Measurements from ENCODE around the gene MEGF10. TPM values are rescaled to one million over a fixed set of nuclear protein-coding genes. Genes with fewer than 3 reads are reported as not detected.

The MEGF10 gene
- total RNA-seq, 2 experiments from 2014 or later = not detected

DNA sequence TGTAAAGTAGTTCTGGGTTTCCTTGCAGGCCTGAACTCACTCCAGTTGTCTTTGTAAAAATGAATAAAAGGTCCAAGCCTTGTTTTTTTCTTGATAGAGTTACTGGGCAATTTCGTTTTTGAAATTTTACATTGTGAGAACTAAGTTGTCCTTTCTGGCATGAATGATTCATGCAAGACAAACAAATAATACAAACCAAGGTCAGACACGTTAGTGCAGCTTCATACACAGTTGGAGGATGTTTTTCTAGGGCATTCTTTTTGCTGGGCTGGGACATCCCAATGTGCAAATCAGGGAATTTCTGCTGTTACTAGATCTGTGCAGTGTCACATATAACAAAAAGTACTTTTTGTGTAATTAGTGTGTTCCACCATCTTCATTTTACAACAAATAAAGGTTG, 96.0 kb downstream of the MEGF10 start:
- no peak for DNase-seq (ENCODE audit: low spot score)
- Histone ChIP-seq H3K79me2 (ENCODE audit: insufficient read depth, low read depth, low read length) (no peaks in the 10 kb centered on the region), H3K9me2 (ENCODE audit: insufficient read depth, low read length) (no peaks in the 10 kb centered on the region), H2AFZ (ENCODE audit: low read length) (no peak overlapping the region), H3K4me1 (ENCODE audit: insufficient read depth, low read length, poor library complexity, severe bottlenecking) (no peaks in the 10 kb centered on the region), H4K20me1 (ENCODE audit: insufficient read depth, low read length) (no peaks in the 10 kb centered on the region), H3K27ac (ENCODE audit: low read depth, low read length, poor library complexity, severe bottlenecking) (no peak overlapping the region), H3K9me3 (ENCODE audit: low read length) (no peaks in the 10 kb centered on the region), H3K36me3 (ENCODE audit: insufficient read depth, low read length) (no peaks in the 10 kb centered on the region), H3K4me2 (ENCODE audit: low read length) (no peak overlapping the region), H3K4me3 (ENCODE audit: low read depth, low read length, poor library complexity, severe bottlenecking) (no peak overlapping the region)
- intact Hi-C loops (cut with micrococcal nuclease; ENCODE audit: unreplicated experiment) = no loop called here
- BruUV-seq (replicated peaks) = no TSS peak
- CTCF ChIA-PET (ENCODE audit: unreplicated experiment) = no interaction called here
- POLR2A ChIA-PET = no interaction called here
- TF ChIP-seq, protein P1, sequence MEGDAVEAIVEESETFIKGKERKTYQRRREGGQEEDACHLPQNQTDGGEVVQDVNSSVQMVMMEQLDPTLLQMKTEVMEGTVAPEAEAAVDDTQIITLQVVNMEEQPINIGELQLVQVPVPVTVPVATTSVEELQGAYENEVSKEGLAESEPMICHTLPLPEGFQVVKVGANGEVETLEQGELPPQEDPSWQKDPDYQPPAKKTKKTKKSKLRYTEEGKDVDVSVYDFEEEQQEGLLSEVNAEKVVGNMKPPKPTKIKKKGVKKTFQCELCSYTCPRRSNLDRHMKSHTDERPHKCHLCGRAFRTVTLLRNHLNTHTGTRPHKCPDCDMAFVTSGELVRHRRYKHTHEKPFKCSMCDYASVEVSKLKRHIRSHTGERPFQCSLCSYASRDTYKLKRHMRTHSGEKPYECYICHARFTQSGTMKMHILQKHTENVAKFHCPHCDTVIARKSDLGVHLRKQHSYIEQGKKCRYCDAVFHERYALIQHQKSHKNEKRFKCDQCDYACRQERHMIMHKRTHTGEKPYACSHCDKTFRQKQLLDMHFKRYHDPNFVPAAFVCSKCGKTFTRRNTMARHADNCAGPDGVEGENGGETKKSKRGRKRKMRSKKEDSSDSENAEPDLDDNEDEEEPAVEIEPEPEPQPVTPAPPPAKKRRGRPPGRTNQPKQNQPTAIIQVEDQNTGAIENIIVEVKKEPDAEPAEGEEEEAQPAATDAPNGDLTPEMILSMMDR (conservative IDR thresholded peaks at IDR 0.05; ENCODE audit: low read length) = no peak

DNA sequence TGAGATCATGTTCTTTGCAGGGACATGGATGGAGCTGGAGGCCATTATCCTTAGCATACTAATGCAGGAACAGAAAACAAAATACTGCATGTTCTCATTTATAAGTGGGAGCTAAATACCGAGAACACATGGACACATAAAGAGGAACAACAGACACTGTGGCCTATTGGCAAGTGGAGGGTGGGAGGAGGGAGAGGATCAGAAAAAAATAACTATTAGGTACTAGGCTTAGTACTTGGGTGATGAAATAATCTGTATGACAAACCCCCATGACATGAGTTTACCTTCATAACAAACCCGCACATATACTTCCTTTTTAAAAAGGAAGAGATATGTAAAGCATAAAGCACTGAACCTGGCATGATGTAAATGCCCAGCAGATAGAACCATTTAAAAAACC, 99.0 kb downstream of the MEGF10 start:
- TF ChIP-seq, protein P1 (conservative IDR thresholded peaks at IDR 0.05; ENCODE audit: low read length) = no peak
- no peak for TF ChIP-seq EZH2phosphoT487 (IDR thresholded peaks at IDR 0.05; ENCODE audit: borderline replicate concordance, low read depth, low read length)
- no peak overlapping the region for H3K4me2 ChIP-seq (ENCODE audit: low read length)
- no peak overlapping the region for H2AFZ ChIP-seq (ENCODE audit: low read length)
- no peaks in the 10 kb centered on the region for H3K9me2 ChIP-seq (ENCODE audit: insufficient read depth, low read length)
- no peaks in the 10 kb centered on the region for H4K20me1 ChIP-seq (ENCODE audit: insufficient read depth, low read length)
- intact Hi-C loops (cut with micrococcal nuclease; ENCODE audit: unreplicated experiment) = no loop called here
- H3K4me3 ChIP-seq (ENCODE audit: low read depth, low read length, poor library complexity, severe bottlenecking) = no peak overlapping the region
- CTCF ChIA-PET (ENCODE audit: unreplicated experiment) = no interaction called here
- POLR2A ChIA-PET = no interaction called here
- H3K79me2 ChIP-seq (ENCODE audit: insufficient read depth, low read depth, low read length) = no peaks in the 10 kb centered on the region
- no peaks in the 10 kb centered on the region for H3K4me1 ChIP-seq (ENCODE audit: insufficient read depth, low read length, poor library complexity, severe bottlenecking)
- H3K36me3 ChIP-seq (ENCODE audit: insufficient read depth, low read length) = no peaks in the 10 kb centered on the region
- BruUV-seq (replicated peaks) = no TSS peak
- no peaks in the 10 kb centered on the region for H3K9me3 ChIP-seq (ENCODE audit: low read length)
- no peak for DNase-seq (ENCODE audit: low spot score)
- H3K27ac ChIP-seq (ENCODE audit: low read depth, low read length, poor library complexity, severe bottlenecking) = no peak overlapping the region

DNA sequence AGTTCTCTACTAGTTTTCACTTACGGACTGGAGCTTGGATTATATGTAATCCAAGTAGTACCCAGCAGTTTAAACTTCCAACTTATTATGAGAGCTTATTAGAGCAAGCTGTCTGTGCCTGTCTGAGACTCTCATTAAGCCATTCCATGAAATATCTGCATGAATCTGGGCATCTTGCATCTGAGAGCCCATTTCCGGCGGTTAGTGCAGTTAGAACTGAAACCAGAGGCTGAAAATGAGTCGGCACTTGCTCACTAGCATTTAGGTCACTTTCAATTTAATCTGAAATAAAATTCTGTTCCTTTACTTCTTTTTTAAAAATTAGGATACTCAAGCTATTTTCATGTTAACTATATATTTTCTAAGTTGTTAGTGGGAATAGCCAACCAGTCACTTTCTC, 102.2 kb downstream of the MEGF10 start:
- no peaks in the 10 kb centered on the region for H3K4me1 ChIP-seq (ENCODE audit: insufficient read depth, low read length, poor library complexity, severe bottlenecking)
- H3K9me3 ChIP-seq (ENCODE audit: low read length) = no peaks in the 10 kb centered on the region
- H2AFZ ChIP-seq (ENCODE audit: low read length) = no peak overlapping the region
- H3K9me2 ChIP-seq (ENCODE audit: insufficient read depth, low read length) = no peaks in the 10 kb centered on the region
- H3K4me3 ChIP-seq (ENCODE audit: low read depth, low read length, poor library complexity, severe bottlenecking) = no peak overlapping the region
- no peaks in the 10 kb centered on the region for H3K79me2 ChIP-seq (ENCODE audit: insufficient read depth, low read depth, low read length)
- peak; percentile 3 for DNase-seq (ENCODE audit: low spot score)
- no peak overlapping the region for H3K27ac ChIP-seq (ENCODE audit: low read depth, low read length, poor library complexity, severe bottlenecking)
- TF ChIP-seq, protein P1 (conservative IDR thresholded peaks at IDR 0.05; ENCODE audit: low read length) = no peak
- no peak for TF ChIP-seq EZH2phosphoT487 (IDR thresholded peaks at IDR 0.05; ENCODE audit: borderline replicate concordance, low read depth, low read length)
- H4K20me1 ChIP-seq (ENCODE audit: insufficient read depth, low read length) = no peaks in the 10 kb centered on the region
- CTCF ChIA-PET (ENCODE audit: unreplicated experiment) = no interaction called here
- POLR2A ChIA-PET = no interaction called here
- intact Hi-C loops (cut with micrococcal nuclease; ENCODE audit: unreplicated experiment) = no loop called here
- H3K36me3 ChIP-seq (ENCODE audit: insufficient read depth, low read length) = no peaks in the 10 kb centered on the region
- no TSS peak for BruUV-seq (replicated peaks)
- peak overlapping the region; percentile 32; the same call in 1 of the 2 replicates for H3K4me2 ChIP-seq (ENCODE audit: low read length)

Measured in OCI-LY7 (cell line).